Activated CD4-positive, alpha-beta T cell treated with anti-CD3 and anti-CD28 coated beads, Interleukin-2, amount 50 U/mL, for 16 hours (primary cell): Measurements from ENCODE around the gene BHLHA15.
A peak's percentile ranks its signal among the peaks of the same experiment; 100 is the strongest.

Experiments
- DNase-seq: peaks from one replicate; pipeline ENCODE4 v3.0.0-alpha.2; 2020

BHLHA15 gene

DNA sequence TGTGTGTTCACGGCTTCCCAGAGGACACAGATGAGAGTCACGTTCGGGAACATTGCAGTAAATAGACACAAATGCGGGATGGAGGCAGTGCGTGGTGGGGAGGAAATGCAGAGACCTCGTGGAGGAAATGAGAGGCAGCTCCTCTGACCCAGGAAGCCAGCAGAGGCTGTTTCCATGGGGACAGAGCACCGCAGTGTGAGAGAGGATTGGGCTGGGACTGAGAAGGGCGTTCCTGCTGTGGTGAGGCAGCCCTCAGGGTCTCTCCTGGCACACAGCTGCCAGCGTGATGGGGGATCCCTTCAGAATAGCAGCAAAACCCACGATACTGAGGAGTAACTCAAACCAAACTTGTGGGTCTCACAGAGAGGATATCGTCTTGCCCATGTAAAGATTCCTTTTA lies 21.7 kb upstream of the BHLHA15 start:
- no peak for DNase-seq

DNA sequence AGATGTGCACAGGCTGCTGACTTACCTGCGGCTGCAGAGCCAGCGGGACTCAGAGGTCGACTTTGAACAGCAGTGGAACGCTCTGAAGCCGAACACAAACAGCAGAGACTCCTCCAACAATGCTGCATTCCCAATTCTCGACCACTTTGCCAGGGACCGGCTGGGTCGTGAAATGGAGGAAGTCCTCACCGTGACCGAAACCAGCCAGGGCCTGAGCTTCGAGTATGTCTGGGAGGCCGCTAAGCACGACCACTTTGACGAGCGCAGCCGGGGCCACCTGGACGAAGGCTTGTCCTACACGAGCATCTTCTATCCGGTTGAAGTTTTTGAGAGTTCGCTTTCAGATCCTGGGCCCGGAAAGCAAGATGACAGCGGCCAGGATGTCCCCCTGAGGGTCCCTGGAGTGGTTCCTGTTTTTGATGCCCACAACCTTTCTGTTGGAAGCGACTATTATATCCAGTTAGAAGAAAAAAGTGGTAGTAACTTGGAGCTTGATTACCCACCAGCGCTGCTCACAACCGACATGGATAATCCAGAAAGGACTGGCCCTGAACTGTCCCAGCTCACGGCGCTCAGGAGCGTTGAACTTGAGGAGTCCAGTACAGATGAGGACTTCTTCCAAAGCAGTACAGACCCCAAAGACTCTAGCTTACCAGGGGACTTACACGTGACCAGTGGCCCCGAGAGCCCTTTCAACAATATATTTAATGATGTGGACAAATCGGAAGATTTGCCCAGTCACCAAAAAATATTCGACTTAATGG lies 19.4 kb upstream of the BHLHA15 start:
- no peak for DNase-seq

DNA sequence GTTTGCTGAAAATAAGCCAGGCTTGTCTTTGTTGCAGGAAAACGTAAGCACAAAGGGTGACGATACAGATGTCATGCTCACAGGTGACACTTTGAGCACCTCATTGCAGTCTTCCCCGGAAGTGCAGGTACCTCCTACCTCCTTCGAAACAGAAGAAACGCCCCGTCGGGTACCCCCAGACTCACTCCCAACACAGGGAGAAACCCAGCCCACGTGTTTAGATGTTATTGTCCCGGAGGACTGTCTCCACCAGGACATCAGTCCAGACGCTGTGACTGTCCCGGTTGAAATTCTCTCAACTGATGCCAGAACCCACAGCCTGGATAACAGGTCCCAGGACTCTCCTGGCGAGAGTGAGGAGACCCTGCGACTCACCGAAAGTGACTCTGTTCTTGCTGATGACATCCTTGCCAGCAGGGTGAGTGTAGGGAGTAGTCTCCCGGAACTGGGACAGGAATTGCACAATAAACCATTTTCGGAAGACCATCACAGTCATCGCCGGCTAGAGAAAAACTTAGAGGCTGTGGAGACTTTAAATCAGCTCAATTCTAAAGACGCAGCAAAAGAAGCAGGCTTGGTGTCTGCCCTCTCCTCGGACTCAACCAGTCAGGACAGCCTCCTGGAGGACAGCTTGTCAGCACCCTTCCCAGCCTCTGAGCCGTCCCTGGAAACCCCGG lies 18.3 kb upstream of the BHLHA15 start:
- no peak for DNase-seq

DNA sequence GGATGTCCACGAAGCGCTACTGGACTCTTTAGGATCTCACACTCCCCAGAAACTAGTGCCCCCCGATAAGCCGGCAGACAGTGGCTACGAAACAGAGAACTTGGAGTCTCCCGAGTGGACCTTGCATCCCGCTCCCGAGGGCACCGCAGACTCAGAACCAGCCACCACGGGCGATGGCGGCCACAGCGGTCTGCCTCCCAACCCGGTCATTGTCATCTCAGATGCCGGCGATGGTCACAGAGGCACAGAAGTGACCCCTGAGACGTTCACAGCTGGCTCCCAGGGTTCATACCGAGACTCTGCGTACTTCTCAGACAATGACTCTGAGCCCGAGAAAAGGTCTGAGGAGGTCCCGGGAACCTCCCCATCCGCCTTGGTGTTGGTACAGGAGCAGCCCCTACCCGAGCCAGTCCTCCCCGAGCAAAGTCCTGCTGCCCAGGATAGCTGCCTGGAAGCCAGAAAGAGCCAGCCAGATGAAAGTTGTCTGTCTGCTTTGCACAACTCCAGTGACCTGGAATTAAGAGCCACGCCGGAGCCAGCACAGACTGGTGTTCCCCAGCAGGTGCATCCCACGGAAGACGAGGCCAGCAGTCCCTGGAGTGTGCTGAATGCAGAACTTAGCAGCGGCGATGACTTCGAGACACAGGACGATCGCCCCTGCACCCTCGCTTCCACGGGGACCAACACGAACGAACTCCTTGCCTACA lies 17.6 kb upstream of the BHLHA15 start:
- DNase-seq, result no peak

DNA sequence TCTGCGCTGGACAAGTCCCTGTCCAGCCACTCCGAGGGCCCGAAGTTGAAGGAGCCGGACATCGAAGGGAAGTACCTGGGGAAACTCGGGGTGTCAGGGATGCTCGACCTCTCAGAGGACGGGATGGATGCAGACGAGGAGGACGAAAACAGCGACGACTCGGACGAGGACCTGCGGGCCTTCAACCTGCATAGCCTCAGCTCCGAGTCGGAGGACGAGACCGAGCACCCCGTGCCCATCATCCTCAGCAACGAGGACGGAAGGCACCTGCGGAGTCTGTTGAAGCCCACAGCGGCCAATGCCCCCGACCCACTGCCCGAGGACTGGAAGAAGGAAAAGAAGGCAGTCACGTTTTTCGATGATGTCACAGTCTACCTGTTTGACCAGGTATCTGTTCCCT lies 17.1 kb upstream of the BHLHA15 start:
- DNase-seq, result no peak

DNA sequence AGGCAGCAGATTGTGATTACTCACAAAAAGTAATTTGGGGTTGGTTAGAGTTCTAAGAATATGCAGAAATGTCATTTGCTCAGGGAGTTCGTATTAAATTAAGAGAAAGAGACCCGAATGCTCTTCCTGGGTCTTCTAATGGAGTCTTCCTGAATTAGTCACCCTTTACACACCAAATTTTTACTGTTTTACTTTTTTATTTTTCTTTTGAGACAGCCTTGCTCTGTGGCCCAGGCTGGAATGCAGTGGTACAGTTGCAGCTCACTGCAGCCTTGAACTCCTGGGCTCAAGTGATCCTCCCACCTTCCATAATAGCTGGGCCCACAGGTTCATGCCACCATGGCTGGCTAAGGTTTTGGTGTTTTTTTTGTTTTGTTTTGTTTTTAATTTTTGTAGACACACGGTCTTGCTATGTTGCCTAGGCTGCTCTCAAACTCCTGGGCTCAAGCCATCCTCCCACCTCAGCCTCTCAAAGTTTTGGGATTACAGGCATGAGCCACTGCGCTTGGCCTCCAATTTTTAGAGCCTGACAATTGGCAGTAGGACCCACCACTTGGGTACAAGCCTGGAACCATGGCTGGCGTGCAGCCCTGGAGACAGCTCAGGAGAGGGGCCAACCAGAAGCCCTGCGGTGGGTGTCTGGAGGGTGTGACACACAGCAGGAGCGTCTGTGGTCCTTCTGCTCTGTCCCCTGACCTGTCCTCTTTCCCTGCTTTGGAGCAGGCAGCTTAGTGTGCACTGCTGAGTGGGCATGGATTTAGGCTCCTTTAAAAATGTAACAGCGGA lies 16.4 kb upstream of the BHLHA15 start:
- no peak for DNase-seq

DNA sequence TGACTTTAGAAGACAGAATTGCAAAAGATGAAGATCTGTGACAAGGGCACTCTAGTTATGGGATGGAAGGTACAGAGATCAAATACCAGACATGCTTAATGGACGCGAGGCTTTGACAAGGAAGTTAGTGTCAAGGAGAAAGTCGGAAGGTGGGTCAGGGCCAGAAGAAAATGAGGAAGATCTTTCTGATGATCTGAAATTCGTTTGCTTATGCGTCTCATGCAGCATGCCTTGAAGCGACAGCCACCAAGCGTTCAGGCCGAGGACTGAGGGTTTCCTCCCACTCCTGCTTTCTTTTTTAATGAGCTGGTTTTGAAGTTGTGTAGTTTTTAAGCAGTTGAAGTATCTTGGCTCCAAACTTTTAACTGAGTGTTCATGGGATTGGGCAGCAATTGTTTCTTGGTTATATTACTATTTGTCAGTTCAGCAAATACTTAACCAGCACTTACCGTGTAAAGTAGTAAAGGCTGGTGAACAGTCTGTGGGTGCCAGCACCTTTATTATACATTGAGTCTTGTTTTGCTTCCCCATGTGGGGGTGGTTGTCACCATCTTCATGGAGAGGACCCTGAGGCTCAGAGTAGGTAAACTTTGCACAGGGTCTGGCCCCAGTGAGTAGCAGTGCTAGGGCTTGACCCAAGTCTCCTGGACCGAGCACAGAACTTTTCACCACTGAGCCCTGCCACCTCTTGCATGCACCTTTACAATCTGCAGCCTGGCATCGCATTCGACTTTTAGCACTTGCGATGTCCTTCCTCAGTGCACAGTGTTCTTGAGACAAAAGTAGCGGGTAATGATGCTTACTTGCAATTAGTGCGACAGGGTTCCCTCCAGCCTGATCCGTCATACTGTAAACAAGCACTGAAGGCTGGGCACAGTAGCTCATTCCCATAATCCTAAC lies 14.3 kb upstream of the BHLHA15 start:
- DNase-seq, result no peak

DNA sequence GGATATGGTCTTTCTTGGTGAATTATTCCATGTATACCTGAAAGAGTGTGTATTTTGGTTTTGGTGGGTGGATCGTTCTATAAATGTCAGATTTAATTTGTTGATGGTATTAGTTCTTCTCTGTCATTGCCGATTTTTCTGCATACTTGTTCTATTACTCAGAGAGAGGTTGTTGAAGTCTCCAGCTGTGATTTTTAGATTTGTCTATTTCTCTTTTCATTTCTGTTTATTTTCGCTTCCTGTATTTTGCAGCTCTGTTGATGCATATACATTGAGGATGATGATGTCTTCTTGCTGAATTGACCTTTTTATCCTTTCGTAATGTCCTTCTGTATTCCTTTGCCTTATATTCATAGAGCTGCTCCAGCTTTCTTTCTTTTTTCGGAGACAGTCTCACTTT lies 12.1 kb upstream of the BHLHA15 start:
- no peak for DNase-seq

DNA sequence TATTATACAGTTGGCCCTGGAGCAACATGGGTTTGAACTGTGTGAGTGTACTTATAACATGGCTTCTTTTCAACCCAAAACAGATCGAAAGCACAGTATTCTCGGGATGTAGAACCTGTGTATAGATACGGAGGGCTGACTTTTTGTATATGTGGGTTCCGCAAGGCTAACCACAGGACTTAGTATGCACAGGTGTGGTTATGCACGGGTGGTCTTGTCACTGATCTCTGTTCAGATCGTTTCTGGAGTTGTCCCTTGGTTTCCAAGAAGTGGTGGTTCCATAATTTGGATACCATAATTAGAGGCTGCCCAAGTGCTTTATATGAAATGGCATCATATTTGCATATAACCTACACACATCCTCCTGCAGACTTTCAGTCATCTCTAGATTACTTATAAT lies 10.9 kb upstream of the BHLHA15 start:
- no peak for DNase-seq

DNA sequence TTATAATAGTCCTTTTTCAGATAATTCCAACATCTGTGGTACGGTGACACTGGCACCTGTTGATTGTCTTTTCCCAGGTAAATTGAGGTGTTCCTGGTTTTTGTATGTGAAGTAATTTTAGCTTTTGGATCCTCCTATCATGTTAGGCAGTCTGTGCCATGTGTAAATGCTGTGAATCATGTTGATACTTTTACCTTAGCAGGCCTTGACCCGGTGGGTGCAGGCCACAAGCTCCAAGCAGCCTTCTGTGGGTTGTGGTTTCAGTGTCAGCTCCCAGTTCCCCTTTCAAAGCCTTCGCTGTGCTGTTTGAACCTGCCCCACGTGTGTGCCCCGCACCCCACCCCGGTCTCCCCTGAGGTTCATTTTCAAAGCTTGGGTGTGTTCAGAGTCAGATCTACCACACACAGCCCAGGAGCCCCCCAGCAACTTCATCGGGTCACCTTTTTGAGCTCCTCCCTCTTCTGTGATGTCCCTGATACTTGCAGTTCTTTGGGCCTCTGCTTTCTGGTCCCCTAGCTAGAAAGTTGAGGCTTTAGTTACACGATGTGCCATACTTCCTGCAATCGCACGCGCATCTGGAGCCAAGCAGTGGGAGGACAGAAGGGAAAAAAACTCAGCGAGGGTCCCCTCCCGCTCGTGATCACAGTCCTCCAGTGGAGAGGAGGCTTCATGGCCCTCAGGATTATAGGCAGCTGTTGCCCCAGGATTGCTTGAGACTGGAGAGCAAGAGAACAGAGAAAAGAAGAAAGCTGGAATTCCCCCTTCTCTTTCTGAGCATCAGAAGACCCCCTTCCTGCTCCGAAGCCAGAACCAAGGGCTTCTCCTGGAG lies 8.7 kb upstream of the BHLHA15 start:
- peak; percentile 77 for DNase-seq

DNA sequence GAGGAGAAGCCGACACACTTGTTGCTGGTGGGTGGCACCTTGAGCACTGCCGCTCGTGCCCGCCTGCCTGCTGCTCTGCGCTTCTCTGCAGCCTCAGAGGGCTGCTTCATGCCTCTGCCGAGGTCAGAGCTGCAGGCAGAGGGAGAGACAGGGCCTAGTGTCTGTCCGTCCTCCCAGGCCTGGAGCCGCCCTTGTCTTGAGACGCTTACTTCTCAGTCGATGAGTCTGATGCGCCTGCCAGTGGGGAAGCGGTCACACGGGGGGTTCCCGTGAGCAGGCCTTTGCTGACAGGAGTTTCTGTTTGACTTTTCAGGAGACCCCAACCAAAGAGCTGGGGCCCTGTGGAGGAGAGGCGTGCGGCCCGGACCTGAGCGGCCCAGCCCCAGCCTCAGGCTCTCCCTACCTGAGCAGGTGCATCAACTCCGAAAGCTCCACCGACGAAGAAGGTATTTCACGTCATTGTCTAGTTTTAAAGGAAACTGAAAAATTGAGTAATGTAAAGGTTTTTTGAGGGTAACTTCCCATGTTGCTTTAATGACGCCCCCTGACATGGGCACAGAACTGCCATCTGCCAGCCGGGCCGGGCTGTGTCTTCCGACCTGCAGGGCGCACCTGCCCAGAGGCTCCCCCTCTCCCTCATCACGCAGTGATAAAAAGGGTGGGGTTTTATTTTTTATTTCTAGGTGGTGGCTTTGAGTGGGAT lies 7.8 kb upstream of the BHLHA15 start:
- DNase-seq, result no peak

DNA sequence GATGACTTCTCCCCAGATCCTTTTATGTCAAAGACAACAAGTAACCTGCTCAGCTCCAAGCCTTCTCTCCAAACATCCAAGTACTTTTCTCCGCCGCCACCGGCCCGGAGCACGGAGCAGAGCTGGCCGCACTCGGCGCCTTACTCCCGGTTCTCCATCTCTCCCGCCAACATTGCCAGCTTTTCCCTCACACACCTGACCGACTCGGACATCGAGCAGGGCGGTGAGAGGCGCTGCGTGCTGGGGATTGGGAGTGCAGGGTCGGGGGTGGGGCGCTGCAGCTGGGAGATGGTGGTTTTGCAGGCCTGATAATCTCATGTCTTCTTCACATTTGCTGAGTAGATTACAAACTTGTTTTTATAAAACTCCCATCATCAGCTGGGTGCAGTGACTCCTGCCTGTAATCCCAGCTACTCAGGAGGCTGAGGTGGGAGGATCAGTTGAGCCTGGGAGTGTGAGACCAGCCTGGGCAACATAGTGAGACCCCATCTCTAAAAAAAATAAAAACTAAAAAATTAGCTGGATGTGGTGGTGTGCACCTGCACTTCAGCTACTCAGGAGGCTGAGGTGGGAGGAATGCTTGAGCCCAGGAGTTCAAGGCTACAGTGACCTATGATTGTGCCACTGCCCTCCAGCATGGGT lies 7.2 kb upstream of the BHLHA15 start:
- no peak for DNase-seq

DNA sequence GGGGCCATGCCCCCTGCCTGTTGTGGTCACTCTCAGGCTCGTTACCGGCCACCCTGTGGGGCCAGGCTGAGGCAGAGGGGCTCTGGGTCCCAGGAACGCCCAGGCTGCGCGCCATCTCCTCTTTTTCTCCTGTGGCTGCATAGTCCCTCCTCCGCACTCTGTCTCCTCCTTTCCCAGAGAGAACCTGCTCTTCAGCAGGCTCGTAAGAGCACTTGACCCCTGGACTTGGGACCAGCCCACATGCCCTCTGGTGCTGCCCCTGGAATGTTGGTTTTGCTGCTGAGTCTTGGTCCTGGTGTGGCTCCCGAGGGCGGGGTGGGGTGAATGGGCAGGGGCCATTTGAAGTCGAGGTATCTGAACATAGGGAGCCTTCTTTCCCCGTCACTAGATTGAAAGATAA lies 6.6 kb upstream of the BHLHA15 start:
- DNase-seq, result no peak

DNA sequence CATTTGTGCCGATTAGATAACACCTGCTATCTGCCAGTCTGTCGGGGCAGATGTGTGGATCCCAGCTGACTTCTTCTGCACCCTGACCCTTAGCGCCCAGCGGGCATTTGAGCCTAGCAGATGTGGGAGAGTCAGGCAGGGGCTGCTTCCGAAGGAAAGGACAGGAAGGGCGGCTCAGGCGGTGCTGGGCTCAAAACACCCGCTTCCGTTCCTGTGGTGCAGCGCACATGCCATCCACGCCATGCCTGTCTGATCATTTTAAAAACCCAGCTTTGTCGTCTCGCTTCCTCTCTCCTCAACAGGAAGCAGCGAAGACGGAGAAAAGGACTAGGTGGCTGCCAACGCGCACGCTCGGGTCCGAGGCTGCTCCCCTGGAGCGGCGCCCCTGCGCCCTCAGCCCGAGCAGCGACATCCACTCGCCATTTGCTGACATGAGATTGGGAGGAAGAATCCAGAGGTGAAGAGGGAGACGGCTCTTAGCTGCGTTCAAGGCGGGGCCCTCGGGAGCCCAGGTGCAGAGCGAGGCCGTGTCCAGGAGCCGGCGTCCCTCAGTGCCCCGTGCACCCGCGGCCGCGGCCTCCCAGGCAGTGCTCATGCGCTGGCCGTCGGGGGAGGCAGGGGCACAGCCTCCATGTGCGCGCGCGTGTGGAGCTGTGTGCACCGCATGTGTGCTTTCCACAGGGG lies 5.9 kb upstream of the BHLHA15 start:
- no peak for DNase-seq

DNA sequence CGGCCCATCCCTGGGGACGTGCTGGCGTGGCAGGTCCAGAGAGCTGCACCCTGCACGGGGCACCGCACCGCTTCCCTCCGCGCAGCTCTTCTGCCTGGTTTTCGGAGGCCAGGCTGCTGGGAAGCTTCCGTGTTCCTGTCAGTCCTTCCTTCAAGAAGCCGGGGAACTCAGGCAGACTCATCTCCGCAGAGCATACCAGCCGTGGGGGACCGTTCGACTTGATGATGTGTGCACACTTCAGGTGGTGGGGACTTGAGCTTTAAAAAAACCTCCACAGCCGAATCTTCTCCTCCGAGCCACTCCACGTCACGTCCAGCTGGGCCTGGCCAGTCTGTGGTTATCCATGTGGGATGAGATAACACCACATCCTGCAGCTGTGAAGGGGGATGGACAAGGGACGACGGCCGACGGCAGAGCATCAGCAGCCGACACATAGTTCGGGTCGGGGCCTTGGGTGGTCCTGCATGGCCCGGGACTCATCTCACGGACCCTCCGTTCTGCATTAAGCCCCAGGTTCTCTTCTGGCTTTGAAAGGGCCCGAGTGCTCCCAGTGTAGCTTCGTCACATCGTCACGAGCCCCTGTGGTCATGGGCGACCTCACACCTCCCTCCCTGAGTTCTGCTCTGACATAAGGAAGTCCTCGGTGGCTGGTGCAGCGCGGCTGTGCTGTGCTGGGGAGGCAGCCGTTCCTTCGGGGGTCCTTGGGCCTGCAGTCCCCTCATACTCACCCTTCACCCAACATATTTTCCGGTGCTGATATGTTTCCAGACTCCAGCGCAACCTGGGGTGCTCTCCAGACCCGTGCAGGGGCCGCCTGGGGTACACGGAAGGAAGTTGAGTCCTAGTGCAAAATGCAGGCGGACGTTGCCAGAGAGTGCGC lies 4.5 kb upstream of the BHLHA15 start:
- DNase-seq, result no peak

DNA sequence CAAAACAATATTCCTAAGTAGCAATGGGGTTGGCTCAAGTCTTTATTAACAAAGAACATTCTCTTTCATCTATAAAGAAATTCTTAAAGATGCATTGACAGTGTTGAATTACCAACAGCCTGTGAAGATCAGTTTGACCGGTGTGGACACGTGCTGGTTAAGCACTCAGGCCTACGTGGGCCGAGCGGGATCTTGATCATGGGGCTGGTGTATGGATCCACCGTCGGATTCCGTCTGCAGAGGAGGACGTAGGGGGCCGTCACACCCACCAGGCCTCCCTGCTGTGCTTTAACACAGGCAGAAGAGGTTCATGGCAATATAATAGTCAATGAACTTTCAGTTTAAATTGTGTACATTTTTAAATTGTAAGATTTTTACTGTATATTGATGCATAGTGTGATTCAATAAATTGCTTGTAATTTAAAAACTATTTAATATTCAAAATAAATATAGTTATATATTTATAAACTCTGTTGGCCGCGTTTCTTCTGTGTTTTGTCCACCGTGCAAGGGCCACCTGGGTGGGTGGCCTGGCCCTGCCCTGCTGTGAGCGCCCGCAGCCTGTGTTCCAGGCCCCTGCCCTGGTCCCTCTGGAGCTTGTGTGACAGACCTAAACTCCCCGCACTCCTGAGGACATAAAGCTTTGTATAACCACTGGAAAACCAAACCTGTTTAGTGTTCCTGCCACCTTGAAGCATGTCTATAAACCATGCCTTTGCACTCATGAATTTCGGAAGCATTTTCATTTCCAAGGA lies 1.9 kb upstream of the BHLHA15 start:
- DNase-seq, result no peak

DNA sequence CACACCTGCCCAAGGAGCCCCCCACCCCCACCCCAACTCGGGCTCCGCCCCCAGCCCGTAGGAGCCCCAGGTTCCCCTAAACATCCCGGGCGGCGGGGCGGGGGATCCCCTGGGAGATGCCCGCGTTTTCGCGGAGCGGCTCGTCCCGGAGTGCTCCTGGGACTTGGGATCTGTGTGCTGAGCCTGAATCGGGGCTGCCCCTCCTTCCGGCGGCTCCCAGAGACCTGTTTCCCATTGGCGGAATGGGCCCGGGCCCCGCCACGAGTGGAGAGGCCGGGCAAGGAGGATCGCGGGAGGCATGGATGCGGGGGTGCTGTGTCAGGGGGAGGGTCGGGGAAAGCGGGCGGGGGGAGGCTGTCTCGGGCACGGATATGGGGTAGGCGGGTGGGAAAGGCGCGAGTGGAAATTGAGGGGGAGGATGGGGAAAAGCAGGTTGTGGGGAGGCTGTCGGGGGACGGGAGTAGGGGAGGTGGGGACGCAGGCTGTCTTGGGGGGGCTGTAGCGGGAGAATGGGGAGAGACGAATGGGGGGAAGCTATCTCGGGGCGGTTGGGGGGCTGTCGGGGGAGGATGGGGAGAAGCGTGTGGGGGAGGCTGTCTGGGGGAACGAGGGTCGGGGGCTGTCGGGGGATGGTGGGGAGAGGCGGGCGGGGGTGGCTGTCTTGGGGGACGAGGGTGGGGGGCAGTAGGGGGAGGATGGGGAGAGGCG lies 572 bp upstream of the BHLHA15 start:
- no peak for DNase-seq
